HG03159 (cell line): Measurements from ENCODE around the gene ENDOG.
A peak's percentile ranks its signal among the peaks of the same experiment; 100 is the strongest.
"Not testable (repeated sequence)": the region's sequence is repeated elsewhere in the genome, so short reads cannot be mapped to it uniquely, and the experiment has no call there.

Source experiments
- ATAC-seq: cut with Tn5 transposase; IDR thresholded peaks from one replicate; pipeline ENCODE4 v1.9.1; 2021; ENCODE audit warnings: mild to moderate bottlenecking, moderate library complexity; ENCODE audit not compliant: unreplicated experiment

ENDOG gene

DNA sequence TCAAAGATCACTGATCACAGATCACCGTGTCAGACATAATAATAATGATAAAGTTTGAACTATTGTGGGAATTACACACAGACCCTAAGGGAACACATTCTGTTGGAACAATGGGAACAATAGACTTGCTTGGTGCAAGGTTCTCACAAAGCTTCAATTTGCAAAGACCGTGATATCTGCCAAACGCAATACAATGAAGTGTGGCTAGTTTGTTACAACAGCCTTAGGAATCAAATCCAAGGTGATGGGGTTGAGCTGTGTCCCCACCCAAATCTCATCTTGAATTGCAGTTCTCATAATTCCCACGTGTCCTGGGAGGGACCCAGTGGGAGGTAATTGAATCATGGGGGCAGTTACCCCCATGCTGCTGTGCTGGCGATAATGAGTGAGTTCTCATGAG, 42.6 kb downstream of the ENDOG start:
- no peak for ATAC-seq

GRCh38 chr9:128861501-128861900, 43.2 kb downstream of the ENDOG start:
- ATAC-seq = no peak

GRCh38 chr9:128862401-128862851, 44.1 kb downstream of the ENDOG start:
- no peak for ATAC-seq

DNA sequence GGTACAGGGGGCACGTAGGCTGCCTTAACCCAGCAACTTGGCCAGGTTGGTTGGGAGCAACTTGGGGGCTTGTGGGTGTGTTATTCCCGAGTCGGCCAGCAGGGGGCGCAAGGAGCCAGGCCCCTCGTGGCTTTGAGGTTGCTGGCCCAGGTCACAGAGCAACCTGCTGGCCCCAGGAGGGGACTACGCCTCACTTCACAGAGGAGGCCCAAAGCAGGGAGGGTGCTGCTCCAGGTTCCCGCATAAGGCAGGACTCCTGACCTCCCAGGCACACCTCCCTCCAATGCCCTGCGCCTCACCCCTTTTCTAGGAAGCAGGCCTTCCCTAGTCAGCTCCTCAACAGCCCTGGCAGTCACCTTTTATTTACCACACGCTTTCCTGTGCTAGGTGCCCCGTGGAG, 45.3 kb downstream of the ENDOG start:
- ATAC-seq = peak; percentile 64

DNA sequence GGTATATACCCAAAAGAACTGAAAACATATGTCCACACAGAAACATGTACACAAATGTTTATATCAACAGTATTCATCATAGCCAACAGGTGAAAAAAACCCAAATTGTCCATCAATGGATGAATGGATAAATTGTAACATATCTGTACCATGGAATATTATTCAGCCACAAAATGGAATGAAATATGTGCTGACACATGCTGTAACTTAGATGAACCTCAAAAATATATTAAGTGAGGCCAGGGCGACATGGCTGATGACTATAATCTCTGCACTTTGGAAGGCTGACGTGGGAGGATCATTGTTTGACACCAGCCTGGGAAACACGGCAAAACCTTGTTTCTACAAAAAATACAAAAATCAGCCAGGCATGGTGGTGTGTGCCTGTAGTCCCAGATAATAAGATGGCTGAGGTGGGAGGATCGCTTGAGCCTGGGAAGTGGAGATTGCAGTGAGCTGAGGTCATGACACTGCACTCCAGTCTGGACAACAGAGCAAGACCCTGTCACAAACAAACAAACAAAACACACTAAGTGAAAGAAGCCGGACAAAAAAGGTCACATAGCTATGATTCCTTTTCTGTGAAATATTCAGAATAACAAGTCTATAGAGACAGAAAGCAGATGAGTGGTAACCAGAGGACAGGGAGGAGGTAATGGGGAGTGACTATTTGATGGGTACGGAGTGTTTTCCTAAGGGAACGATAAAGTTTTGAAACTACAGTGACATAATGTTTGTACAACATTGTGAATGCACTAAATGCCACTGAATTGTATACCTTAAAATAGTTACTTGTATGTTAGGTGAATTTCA, 52.0 kb downstream of the ENDOG start:
- ATAC-seq = no peak

DNA sequence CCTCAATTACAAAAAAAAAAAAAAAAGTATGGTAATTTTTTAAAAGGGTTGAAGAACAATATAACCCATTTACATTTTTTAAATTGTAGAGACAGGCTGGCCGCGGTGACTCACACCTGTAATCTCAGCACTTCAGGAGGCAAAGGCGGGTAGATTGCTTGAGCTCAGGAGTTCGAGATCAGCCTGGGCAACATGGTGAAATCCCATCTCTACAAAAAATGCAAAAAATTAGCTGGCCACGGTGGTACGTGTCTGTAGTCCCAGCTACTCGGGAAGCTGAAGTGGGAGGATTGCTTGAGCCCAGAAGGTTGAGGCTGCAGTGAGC, 52.6 kb downstream of the ENDOG start:
- ATAC-seq = not testable (repeated sequence)
